Astrocyte (in vitro differentiated cells and primary cell): ENCODE results near the gene STRIP1. TPM values are rescaled to one million over a fixed set of nuclear protein-coding genes. Genes with fewer than 3 reads are reported as not detected.

ENCODE experiments used
- DNase-seq: peaks from one replicate; pipeline ENCODE4 v3.0.0-alpha.2; 2010; ENCODE audit warnings: low read depth
- FAIRE-seq: peaks from 2 replicates; lab custom pipeline; 2011; peaks lifted over from hg19 to GRCh38; lab: Jason Lieb, UNC
- H2AFZ ChIP-seq: 2 replicates; pipeline ENCODE4 v1.6.0; 2012; ENCODE audit warnings: low read depth, low read length, inconsistent platforms
- H3K27ac ChIP-seq: 2 replicates; pipeline ENCODE4 v1.5.1; 2011; ENCODE audit warnings: low read depth, low read length, inconsistent platforms
- H3K27me3 ChIP-seq: 2 replicates; pipeline ENCODE4 v1.6.0; 2011; ENCODE audit warnings: low read length, inconsistent platforms; ENCODE audit not compliant: insufficient read depth
- H3K36me3 ChIP-seq: 2 replicates; pipeline ENCODE4 v1.5.1; 2011; ENCODE audit warnings: low read length, inconsistent platforms; ENCODE audit not compliant: insufficient read depth
- H3K4me1 ChIP-seq: 2 replicates; pipeline ENCODE4 v1.5.1; 2011; ENCODE audit warnings: low read length, inconsistent platforms; ENCODE audit not compliant: insufficient read depth
- H3K4me2 ChIP-seq: 2 replicates; pipeline ENCODE4 v1.6.0; 2012; ENCODE audit warnings: low read length, inconsistent platforms
- H3K4me3 ChIP-seq: 2 replicates; pipeline ENCODE4 v1.5.1; 2011; ENCODE audit warnings: low read depth, mild to moderate bottlenecking, low read length, inconsistent platforms; ENCODE audit not compliant: insufficient read depth
- H3K79me2 ChIP-seq: 2 replicates; pipeline ENCODE4 v1.6.0; 2012; ENCODE audit warnings: mild to moderate bottlenecking, low read length, inconsistent platforms; ENCODE audit not compliant: insufficient read depth
- H3K9ac ChIP-seq: 2 replicates; pipeline ENCODE4 v1.6.0; 2012; ENCODE audit warnings: mild to moderate bottlenecking, low read length, inconsistent platforms
- H3K9me3 ChIP-seq: 2 replicates; pipeline ENCODE4 v1.5.1; 2012; ENCODE audit warnings: low read depth, mild to moderate bottlenecking, low read length, inconsistent platforms; ENCODE audit not compliant: insufficient read depth
- H4K20me1 ChIP-seq: 2 replicates; pipeline ENCODE4 v1.6.0; 2012; ENCODE audit warnings: low read length, inconsistent platforms; ENCODE audit not compliant: insufficient read depth
- H3K27ac Mint-ChIP-seq: one replicate; pipeline ENCODE4 v1.8.0; 2021; ENCODE audit warnings: mild to moderate bottlenecking, mixed read lengths; ENCODE audit not compliant: unreplicated experiment
- H3K27me3 Mint-ChIP-seq: one replicate; pipeline ENCODE4 v1.8.0; 2021; ENCODE audit warnings: low read depth, mixed read lengths; ENCODE audit not compliant: unreplicated experiment
- H3K36me3 Mint-ChIP-seq: one replicate; pipeline ENCODE4 v1.8.0; 2021; ENCODE audit warnings: low read depth, mixed read lengths; ENCODE audit not compliant: unreplicated experiment
- H3K4me1 Mint-ChIP-seq: one replicate; pipeline ENCODE4 v1.8.0; 2021; ENCODE audit warnings: low read depth, mixed read lengths; ENCODE audit not compliant: unreplicated experiment
- H3K4me3 Mint-ChIP-seq: one replicate; pipeline ENCODE4 v1.8.0; 2021; ENCODE audit warnings: mild to moderate bottlenecking, moderate library complexity, mixed read lengths; ENCODE audit not compliant: unreplicated experiment
- H3K9me3 Mint-ChIP-seq: one replicate; pipeline ENCODE4 v1.8.0; 2021; ENCODE audit warnings: mild to moderate bottlenecking, mixed read lengths; ENCODE audit not compliant: unreplicated experiment
- EZH2 ChIP-seq: IDR thresholded peaks from 2 replicates; pipeline ENCODE4 v1.6.1; 2012; ENCODE audit warnings: mild to moderate bottlenecking, low read length, inconsistent platforms; ENCODE audit not compliant: insufficient read depth
- total RNA-seq: library from RNA; stranded (reverse); gene quantifications from 2 replicates; pipeline ENCODE4 v1.2.1, GENCODE V29; 2021
- TF ChIP-seq, protein P1 (sequence below): IDR thresholded peaks from 2 replicates; pipeline ENCODE4 v1.5.1; 2011; ENCODE audit warnings: low read depth, mild to moderate bottlenecking, inconsistent platforms, low read length, moderate library complexity; ENCODE audit not compliant: insufficient read depth

Gene STRIP1
- total RNA-seq, 1 donor from 2014 or later = 40.8 TPM

DNA sequence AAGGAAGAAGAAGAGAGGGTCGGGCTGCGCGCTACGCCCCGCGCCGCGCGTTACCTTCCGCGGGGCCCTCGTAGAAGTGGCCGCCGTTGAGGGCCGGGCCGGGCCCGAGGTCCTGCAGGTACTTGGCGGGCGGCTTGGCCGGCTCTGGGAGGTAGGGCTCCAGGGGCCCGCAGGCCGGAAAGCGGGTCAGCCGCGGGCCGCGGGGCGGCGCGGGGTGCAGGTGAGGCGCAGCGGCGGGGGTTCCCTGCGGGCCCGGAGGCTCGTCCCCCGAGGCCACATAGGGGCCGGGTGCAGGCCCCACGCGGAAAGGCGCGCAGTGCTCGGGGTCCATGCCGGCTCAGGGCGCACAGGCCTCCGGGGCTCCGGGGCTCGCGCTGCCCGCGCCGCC lies 35.9 kb downstream of the STRIP1 start:
- TF ChIP-seq, protein P1, sequence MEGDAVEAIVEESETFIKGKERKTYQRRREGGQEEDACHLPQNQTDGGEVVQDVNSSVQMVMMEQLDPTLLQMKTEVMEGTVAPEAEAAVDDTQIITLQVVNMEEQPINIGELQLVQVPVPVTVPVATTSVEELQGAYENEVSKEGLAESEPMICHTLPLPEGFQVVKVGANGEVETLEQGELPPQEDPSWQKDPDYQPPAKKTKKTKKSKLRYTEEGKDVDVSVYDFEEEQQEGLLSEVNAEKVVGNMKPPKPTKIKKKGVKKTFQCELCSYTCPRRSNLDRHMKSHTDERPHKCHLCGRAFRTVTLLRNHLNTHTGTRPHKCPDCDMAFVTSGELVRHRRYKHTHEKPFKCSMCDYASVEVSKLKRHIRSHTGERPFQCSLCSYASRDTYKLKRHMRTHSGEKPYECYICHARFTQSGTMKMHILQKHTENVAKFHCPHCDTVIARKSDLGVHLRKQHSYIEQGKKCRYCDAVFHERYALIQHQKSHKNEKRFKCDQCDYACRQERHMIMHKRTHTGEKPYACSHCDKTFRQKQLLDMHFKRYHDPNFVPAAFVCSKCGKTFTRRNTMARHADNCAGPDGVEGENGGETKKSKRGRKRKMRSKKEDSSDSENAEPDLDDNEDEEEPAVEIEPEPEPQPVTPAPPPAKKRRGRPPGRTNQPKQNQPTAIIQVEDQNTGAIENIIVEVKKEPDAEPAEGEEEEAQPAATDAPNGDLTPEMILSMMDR = no peak
- peak; percentile 29 for TF ChIP-seq EZH2
- no peak for DNase-seq
- H3K9me3 Mint-ChIP-seq = peaks cover 10% of the 10 kb centered on the region
- H3K27ac Mint-ChIP-seq = no peak overlapping the region
- peaks cover 4% of the 10 kb centered on the region for H3K36me3 Mint-ChIP-seq
- Histone ChIP-seq H3K9ac (no peak overlapping the region), H3K9me3 (peaks cover 8% of the 10 kb centered on the region), H3K4me1 (no peaks in the 10 kb centered on the region), H3K27me3 (peaks cover 82% of the 10 kb centered on the region), H3K79me2 (no peaks in the 10 kb centered on the region), H3K36me3 (no peaks in the 10 kb centered on the region), H3K4me2 (no peak overlapping the region), H4K20me1 (peaks cover 24% of the 10 kb centered on the region), H3K4me3 (no peak overlapping the region), H3K27ac (no peak overlapping the region), H2AFZ (no peak overlapping the region)
- H3K27me3 Mint-ChIP-seq = peaks cover 85% of the 10 kb centered on the region
- H3K4me3 Mint-ChIP-seq = no peak overlapping the region
- FAIRE-seq = no peak
- peaks cover 2% of the 10 kb centered on the region for H3K4me1 Mint-ChIP-seq

DNA sequence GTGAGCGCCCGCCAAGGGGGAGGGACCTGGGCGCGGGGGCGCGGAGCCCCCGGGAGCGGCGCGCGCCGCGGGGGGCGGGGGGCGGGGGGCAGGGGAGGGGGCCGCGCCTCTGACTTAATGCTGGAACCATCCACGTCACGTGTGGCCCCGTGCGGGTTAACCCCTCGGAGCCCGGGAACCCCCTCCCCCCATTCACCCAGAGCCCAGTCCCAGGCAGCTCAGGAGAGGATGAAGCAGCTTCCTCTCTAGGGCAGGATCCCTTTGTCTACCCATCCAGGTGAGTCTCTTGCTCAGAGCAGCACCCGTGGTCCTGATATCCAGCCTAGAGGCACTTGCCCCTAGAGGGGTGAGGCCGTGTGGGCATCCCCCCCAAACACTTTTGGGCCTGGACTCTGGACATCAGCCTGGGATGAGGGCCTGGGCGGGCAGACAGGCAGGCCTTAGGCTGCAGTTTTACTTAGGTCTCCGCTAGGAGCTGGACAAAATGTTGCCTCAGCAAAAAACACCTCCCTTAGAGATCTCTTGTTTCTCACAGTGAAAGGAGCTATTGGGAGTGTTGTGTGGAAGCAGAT lies 36.3 kb downstream of the STRIP1 start, which contains the start of gene ALX3:
TSS of gene ALX3 (minus strand) at position 2 of the 572 bp plus-strand sequence. CDS start 60 bp downstream, outside the sequence.
- H3K36me3 ChIP-seq = no peaks in the 10 kb centered on the region
- H3K27me3 ChIP-seq = peaks cover 83% of the 10 kb centered on the region
- no peak within 1 kb of the TSS for H3K9ac ChIP-seq
- Mint-ChIP-seq H3K36me3 (peaks cover 3% of the 10 kb centered on the region), H3K27ac (no peak within 1 kb of the TSS), H3K9me3 (peaks cover 10% of the 10 kb centered on the region), H3K4me3 (no peak within 1 kb of the TSS), H3K27me3 (peaks cover 85% of the 10 kb centered on the region), H3K4me1 (peaks cover 2% of the 10 kb centered on the region)
- H2AFZ ChIP-seq = no peak within 1 kb of the TSS
- H3K27ac ChIP-seq = no peak within 1 kb of the TSS
- H3K4me2 ChIP-seq = no peak within 1 kb of the TSS
- TF ChIP-seq, protein P1 = no peak
- no peak for TF ChIP-seq EZH2
- H3K9me3 ChIP-seq = peaks cover 8% of the 10 kb centered on the region
- no peaks in the 10 kb centered on the region for H3K4me1 ChIP-seq
- FAIRE-seq (no peak), DNase-seq (no peak)
- no peaks in the 10 kb centered on the region for H3K79me2 ChIP-seq
- peaks cover 24% of the 10 kb centered on the region for H4K20me1 ChIP-seq
- no peak within 1 kb of the TSS for H3K4me3 ChIP-seq

DNA sequence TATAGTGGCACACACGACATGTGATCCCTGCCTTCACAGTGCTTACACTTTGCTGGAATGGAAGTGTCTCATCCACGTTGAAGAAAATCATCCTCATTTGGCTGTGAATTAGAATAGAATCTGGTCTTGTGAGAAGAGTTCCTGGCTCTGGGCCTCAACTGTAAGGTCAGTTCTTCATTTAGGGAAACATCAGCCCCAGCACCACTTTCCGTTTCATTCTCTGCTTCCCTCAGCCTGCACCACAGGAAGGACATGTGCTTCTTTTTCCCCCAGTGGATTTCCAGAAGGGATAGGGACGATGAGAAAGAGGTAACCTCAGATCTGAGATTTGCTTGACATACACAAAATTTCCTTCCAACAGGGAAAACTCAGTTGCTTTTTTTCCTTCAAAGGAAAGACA lies 39.7 kb downstream of the STRIP1 start:
- H3K4me3 ChIP-seq = no peak overlapping the region
- Mint-ChIP-seq H3K4me3 (no peak overlapping the region), H3K27ac (no peak overlapping the region), H3K9me3 (peaks cover 2% of the 10 kb centered on the region), H3K27me3 (peaks cover 89% of the 10 kb centered on the region), H3K36me3 (no peaks in the 10 kb centered on the region), H3K4me1 (peaks cover 2% of the 10 kb centered on the region)
- DNase-seq = no peak
- peaks cover 6% of the 10 kb centered on the region for H4K20me1 ChIP-seq
- no peaks in the 10 kb centered on the region for H3K4me1 ChIP-seq
- TF ChIP-seq, protein P1 = no peak
- TF ChIP-seq EZH2 = no peak
- H3K27ac ChIP-seq = no peak overlapping the region
- FAIRE-seq = no peak
- H3K27me3 ChIP-seq = peaks cover 78% of the 10 kb centered on the region
- no peaks in the 10 kb centered on the region for H3K36me3 ChIP-seq
- H3K79me2 ChIP-seq = no peaks in the 10 kb centered on the region
- H3K4me2 ChIP-seq = no peak overlapping the region
- no peak overlapping the region for H2AFZ ChIP-seq
- peaks cover 8% of the 10 kb centered on the region for H3K9me3 ChIP-seq
- H3K9ac ChIP-seq = no peak overlapping the region
